ENCODE data around the gene LPXN.

DNA sequence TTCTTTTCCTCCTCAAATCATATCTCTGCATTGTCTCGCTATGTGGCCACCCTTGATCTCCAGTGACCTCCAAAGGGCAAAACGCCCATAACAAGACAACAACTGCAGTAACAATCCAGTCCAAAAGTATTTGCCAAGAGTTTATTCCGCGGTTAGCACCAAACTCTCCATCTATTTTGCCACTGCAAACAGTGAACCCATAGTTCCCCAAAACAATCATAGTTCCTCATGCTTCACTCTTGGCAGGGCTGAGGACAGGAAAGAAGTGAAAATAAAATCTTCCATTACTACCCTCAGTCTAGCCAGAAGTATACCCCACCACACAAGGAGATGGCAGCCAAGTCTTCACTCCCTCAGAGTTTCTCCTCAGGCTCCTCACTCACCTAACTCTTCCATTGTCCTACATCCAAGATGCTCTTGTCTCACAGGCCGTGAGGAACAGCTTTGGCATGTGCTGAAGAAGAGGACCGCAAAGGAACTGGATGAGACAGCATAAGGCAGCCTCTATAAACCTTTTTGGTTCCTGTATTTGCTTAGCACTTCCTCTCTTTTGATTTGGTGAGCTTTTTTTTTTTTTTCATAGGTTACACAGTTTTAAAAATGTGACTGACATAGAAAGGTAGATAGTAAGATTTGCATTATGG is at the start of gene LPXN:
- TF ChIP-seq YY1 (IDR thresholded peaks at IDR 0.05; ENCODE audit: low read depth, low read length) (peak; percentile 27; the same call in 1 of the 2 replicates), POLR2A (IDR thresholded peaks at IDR 0.05; ENCODE audit: low read depth, low read length) (peak; percentile 94)
- TF ChIP-seq, protein P1, sequence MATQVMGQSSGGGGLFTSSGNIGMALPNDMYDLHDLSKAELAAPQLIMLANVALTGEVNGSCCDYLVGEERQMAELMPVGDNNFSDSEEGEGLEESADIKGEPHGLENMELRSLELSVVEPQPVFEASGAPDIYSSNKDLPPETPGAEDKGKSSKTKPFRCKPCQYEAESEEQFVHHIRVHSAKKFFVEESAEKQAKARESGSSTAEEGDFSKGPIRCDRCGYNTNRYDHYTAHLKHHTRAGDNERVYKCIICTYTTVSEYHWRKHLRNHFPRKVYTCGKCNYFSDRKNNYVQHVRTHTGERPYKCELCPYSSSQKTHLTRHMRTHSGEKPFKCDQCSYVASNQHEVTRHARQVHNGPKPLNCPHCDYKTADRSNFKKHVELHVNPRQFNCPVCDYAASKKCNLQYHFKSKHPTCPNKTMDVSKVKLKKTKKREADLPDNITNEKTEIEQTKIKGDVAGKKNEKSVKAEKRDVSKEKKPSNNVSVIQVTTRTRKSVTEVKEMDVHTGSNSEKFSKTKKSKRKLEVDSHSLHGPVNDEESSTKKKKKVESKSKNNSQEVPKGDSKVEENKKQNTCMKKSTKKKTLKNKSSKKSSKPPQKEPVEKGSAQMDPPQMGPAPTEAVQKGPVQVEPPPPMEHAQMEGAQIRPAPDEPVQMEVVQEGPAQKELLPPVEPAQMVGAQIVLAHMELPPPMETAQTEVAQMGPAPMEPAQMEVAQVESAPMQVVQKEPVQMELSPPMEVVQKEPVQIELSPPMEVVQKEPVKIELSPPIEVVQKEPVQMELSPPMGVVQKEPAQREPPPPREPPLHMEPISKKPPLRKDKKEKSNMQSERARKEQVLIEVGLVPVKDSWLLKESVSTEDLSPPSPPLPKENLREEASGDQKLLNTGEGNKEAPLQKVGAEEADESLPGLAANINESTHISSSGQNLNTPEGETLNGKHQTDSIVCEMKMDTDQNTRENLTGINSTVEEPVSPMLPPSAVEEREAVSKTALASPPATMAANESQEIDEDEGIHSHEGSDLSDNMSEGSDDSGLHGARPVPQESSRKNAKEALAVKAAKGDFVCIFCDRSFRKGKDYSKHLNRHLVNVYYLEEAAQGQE (IDR thresholded peaks at IDR 0.05; ENCODE audit: low read depth, low read length) = no peak
- TF ChIP-seq, protein P2, sequence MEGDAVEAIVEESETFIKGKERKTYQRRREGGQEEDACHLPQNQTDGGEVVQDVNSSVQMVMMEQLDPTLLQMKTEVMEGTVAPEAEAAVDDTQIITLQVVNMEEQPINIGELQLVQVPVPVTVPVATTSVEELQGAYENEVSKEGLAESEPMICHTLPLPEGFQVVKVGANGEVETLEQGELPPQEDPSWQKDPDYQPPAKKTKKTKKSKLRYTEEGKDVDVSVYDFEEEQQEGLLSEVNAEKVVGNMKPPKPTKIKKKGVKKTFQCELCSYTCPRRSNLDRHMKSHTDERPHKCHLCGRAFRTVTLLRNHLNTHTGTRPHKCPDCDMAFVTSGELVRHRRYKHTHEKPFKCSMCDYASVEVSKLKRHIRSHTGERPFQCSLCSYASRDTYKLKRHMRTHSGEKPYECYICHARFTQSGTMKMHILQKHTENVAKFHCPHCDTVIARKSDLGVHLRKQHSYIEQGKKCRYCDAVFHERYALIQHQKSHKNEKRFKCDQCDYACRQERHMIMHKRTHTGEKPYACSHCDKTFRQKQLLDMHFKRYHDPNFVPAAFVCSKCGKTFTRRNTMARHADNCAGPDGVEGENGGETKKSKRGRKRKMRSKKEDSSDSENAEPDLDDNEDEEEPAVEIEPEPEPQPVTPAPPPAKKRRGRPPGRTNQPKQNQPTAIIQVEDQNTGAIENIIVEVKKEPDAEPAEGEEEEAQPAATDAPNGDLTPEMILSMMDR (IDR thresholded peaks at IDR 0.05 in 2 of 3, conservative IDR thresholded peaks at IDR 0.05 in 1 of 3; ENCODE audit: control insufficient read depth in 2 of 3, extremely low read depth in 1 of 3, insufficient read depth in 1 of 3, low read depth in 3 of 3, low read length in 3 of 3) = peak in 2 of 3 experiments; percentile 17 to 34; a peak in 3 of 6 replicates

All from GM12878 (cell line).